HG03060 (cell line): Measurements from ENCODE around the gene EIF4EBP3.

Experiments
- ATAC-seq: cut with Tn5 transposase; IDR thresholded peaks from one replicate; pipeline ENCODE4 v1.9.1; 2021; ENCODE audit warnings: low read depth, moderate number of reproducible peaks; ENCODE audit not compliant: unreplicated experiment

Gene EIF4EBP3

DNA sequence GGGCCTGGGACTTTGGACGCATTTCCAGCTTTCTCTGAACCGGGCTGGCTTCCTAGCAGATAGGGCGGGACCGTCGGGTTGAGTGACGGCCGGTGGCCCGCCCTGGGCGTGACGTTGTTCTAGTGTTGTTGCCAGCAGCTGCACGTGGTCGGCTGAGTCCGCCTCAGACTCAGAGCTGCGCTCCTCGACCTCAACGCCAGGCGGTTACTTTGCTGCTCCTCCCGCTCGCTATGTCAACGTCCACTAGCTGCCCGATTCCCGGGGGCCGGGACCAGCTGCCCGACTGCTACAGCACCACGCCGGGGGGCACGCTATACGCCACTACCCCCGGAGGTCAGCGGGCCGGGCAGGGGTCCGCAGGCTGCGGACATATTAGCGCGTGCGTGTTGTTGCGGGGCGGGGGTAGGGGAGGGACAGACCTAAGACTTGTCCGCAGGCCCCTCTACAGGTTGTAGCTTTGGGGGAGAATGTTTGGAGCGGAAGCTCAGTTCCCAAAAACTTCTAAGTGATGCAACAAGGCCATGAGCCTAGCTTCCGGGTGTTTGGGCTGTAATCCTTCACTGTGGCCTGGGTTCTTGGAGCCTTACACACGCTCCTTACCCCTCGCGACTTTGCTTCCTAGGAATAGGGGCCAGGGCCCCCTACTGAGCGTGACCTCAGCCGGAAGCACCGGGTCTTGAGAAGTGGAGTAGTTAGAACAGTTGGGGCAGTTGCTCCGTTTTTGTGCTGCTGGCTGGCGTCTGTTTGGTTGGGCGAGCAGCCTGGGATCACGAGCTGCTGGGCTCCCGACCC lies at the start of gene EIF4EBP3:
Gene EIF4EBP3, plus strand, starts transcription at position 155 of the 792 bp plus-strand sequence. Its CDS starts 76 bp downstream, at position 231.
- ATAC-seq: peak; percentile 97

GRCh38 chr5:140497897-140498296 lies 49.6 kb upstream of the EIF4EBP3 start:
- ATAC-seq: no peak

DNA sequence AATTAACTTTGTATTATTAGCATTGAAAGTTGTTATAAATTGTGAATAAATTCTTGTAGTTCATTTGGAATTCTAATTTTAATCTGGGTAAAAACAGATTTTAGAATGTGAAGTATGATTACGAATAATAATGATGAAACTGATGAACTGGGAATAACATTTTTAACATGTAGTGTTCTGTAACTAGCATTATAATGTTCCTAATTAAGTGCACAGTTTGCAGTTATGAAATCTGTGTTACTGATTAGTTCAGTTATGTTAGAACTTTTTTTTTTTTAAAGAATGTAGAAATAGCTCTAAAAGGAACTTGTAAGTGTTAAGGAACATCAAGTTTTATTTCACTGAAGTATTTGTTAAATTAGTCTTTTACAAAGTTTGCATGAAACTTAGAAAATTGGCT lies 48.9 kb upstream of the EIF4EBP3 start:
- no peak for ATAC-seq

- no peak for ATAC-seq
These were observed 44.6 kb upstream of the EIF4EBP3 start for GRCh38 chr5:140502834-140503233.

GRCh38 chr5:140509898-140510297 lies 37.6 kb upstream of the EIF4EBP3 start:
- no peak for ATAC-seq

- ATAC-seq: no peak
These were observed 34.3 kb upstream of the EIF4EBP3 start for GRCh38 chr5:140513124-140513523.

DNA sequence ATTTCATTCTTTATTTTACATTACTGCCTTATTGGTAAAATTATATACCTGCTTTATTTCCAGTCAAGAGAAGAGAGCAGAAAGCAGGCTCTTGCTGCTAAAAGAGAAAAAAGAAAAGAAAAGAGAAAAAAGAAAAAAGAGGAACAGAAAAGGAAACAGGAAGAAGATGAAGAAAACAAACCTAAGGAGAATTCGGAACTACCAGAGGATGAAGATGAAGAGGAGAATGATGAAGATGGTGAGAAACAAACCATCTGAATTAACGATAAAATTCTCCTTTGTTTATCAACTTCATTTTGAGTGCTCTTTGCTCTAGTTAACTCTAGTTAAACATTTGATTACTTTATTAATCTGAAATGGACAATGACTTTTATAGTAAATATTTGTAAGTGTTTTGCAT lies 23.5 kb upstream of the EIF4EBP3 start:
- no peak for ATAC-seq

DNA sequence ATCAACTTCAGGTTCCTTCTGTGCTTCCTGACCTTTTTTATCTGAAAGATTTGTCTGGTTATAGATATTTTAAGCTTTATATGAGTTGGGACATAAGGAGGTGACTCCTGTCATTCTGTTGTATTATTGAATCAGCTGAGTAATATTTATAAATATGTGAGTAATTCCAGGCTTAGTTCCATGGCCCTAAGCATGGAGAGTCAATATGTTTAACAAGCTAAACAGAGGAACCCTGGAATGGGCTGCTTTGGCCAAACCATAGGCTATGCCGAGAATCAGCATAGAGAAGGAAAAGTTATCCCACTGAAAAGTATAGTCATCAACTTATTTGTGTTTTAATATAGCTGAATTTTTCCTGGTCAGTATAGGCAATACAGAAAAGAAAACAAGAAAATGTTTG lies 7.2 kb upstream of the EIF4EBP3 start:
- ATAC-seq: no peak

GRCh38 chr5:140542972-140543371 lies 4.5 kb upstream of the EIF4EBP3 start:
- no peak for ATAC-seq

GRCh38 chr5:140544986-140545385 lies 2.5 kb upstream of the EIF4EBP3 start:
- no peak for ATAC-seq

DNA sequence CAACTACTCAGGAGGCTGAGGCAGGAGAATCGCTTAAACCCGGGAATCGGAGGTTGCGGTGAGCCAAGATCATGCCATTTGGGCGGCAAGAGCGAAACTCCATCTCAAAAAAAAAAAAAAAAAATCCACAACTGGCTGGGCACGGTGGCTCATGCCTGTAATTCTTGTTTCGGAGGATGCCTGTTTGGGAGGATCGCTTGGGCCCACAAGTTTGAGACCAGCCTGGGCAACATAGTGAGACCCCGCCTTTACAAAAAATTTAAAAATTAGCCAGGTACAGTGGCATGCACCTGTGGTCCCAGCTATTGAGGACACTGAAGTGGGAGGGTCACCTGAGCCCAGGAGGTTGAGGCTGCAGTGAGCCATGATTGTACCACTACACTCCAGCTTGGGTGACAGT lies 1.9 kb upstream of the EIF4EBP3 start:
- ATAC-seq: no peak

- no peak for ATAC-seq
These were observed 483 bp upstream of the EIF4EBP3 start for GRCh38 chr5:140546851-140547507.

DNA sequence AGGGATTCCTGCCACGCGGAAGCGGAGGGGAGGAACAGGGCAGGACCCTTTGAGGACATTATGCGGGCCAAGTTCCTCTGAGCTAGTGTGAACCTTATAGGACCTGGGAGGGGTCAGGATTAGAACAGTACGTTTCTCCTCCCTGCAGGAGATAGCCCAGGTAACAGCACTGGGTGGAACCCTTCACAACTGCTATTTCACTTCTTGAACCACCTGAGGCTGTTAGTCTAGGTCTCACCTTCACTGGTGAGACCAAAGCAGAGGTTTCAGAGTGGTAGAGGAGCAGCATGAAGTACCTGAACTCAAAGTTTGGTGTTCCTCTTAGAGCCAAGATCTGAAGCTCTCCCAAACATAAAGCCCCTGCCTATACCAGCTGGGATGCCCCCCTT lies 832 bp downstream of the EIF4EBP3 start:
- no peak for ATAC-seq

DNA sequence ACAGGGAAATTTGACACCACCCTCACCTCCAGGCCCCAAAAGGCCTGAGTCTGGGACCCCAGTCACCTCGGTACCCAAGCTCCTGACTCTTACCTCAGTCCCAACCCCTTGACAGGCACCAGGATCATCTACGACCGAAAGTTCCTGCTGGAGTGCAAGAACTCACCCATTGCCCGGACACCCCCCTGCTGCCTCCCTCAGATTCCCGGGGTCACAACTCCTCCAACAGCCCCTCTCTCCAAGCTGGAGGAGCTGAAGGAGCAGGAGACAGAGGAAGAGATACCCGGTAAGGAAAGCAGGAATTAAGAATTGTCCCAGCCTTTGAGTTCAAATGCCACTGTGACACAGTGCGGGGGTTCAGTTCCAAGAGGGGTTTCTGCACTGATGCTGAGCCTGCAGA lies 1.3 kb downstream of the EIF4EBP3 start:
- no peak for ATAC-seq

DNA sequence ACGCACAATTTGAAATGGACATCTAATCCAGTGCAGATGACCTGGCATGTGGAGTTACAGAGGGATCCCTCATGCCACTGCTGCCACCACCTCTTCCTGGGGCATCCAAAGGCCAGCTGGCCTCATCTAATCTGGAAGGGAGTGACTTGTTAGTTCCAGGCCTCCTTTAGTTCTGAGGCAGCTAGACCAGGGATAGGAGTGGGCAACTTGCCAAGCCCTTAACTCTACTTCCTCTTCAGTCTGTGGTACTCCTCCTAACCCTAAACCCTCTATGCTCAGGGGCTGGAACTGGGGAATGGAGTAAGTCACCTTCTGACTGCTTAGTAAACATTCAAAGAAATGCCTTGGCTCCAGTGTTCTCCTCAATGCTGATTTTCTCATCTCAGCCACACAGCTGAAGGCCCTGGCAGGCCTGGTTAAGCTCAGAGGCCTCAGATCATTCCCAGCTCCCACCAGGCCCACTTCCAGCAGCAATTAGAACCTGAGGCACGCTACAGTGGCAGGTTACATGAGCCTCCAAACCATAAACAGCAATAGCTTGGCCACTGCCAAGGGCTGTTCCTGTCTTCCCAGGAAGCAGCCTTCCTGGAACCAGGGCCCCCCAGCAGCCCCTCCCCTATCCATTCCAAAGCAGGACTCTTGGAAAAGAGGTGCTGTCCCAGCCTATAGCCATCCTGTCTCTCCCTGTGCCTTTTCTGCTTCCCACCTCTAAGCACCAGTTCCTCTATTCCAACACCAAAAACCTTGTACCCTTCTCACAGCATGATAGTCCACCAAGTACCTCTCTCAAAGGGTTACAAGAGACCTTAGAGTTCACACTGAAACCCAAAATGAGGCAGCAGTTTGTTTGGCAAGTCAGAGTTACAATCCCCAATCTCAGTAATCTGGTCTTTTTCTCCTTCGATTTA lies 2.0 kb downstream of the EIF4EBP3 start:
- no peak for ATAC-seq

DNA sequence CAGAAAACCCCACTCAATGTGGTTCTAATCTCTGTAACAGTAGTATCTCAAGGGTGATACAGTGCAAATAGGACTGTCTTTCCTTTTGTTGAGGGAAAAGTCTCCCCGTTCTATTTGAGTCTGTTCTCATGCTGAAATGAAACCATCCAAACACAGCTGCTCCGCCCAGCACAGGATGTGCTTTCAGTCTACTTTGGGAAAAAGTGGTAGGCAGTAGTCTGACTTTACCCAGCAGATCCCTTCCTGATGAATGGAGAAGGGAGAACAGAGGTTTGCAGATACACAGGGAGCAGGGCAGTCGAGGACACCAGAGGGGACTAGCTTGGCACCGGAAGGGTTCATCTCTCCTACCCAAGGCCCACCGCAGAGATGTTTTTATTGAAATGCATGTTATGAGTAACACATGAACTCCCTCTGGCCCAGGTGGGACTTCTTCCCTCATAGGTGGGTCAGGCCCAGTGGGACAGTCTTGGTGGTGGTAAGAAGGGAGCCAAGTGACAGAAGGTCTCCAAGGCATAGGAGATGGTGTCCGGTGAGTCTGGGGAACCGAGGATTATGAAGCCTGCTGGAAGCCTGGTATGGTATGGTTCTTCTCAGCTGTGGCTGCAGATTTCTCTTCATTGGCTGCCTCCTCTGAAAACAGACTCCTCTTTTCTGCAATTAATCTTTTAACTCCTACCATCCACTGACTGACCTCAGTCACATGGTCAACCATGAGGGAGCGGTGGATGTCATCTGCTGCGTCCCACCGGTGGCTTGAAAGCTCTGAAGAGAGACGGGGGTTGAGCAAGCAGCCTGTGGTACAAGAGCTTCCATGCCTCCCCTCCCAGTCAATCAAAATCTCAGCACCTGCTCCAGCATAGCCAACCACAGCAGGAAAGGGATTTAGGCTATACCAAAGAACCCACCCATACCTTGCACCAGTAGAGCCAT lies 3.0 kb downstream of the EIF4EBP3 start:
- no peak for ATAC-seq

GRCh38 chr5:140551872-140552271 lies 4.4 kb downstream of the EIF4EBP3 start:
- ATAC-seq: no peak

- no peak for ATAC-seq
These were observed 6.2 kb downstream of the EIF4EBP3 start for GRCh38 chr5:140553657-140554056.

DNA sequence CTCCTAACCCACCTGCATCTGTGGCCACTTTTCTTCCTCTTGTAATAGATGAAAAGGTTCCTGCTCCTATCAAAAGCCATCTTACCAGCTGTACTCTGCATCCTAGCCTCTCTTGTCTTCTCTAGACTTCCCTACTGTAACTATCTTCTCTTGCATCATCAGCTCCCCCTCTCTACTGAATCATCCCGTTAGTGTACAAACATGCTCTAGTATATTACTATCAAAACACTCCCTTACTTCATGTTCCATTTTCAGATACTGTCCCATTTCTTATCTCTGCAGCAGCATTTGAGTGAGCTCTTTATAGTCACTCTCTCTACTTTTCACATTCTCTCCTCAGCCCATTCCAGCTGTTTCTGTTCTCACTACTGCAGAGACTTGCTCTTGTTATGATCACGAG lies 7.0 kb downstream of the EIF4EBP3 start:
- no peak for ATAC-seq

GRCh38 chr5:140555747-140556312 lies 8.4 kb downstream of the EIF4EBP3 start:
- ATAC-seq: no peak
